ENCODE results near the gene AWAT1.

GRCh38 chrX:70280573-70280972 lies 46.1 kb downstream of the AWAT1 start:
- TF ChIP-seq CTCF (optimal IDR thresholded peaks at IDR 0.05 in 1 of 3, IDR thresholded peaks at IDR 0.05 in 1 of 3, conservative IDR thresholded peaks at IDR 0.05 in 1 of 3; ENCODE audit: extremely low read depth in 1 of 3, insufficient read depth in 2 of 3, low read length in 3 of 3), result no peak
- TF ChIP-seq EZH2 (IDR thresholded peaks at IDR 0.05; ENCODE audit: low read length), result no peak

All from keratinocyte (primary cell).